Stimulated activated CD4-positive, alpha-beta T cell treated with anti-CD3 and anti-CD28 coated beads, Interleukin-12 subunit alpha, Interleukin-12 subunit beta, amount 100 ng/mL, for 4 hours (primary cell): ENCODE data around the gene PAPOLA.

Source experiments
- DNase-seq: peaks from one replicate; pipeline ENCODE4 v3.0.0-alpha.2; 2020

PAPOLA gene

DNA sequence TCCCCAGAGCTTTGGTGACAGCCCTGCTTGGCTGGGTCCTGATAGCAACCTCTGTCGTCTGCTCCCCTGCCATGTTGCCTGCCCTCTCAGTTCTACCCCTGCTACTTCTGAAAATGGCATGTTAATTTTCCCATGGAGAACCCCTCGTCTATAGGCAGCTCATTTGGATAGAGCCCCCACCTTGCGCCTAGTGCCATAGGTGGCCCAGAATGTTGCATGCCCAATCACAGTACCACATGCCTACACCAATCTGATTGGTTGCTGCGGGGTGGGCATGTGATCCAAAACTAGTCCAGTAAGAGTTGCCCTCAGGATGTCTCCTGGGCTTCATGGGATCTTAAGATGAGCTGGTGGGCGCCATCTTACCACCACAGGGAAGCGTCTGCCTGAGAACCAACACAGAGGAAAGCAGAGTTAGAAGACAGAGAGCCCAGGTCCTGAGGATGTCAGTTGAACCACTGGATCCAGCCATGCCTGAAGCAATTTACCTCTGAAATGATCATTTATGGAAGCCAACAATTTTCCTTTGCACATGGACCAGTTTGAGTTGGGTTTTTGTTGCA lies 85.7 kb downstream of the PAPOLA start:
- DNase-seq = no peak

DNA sequence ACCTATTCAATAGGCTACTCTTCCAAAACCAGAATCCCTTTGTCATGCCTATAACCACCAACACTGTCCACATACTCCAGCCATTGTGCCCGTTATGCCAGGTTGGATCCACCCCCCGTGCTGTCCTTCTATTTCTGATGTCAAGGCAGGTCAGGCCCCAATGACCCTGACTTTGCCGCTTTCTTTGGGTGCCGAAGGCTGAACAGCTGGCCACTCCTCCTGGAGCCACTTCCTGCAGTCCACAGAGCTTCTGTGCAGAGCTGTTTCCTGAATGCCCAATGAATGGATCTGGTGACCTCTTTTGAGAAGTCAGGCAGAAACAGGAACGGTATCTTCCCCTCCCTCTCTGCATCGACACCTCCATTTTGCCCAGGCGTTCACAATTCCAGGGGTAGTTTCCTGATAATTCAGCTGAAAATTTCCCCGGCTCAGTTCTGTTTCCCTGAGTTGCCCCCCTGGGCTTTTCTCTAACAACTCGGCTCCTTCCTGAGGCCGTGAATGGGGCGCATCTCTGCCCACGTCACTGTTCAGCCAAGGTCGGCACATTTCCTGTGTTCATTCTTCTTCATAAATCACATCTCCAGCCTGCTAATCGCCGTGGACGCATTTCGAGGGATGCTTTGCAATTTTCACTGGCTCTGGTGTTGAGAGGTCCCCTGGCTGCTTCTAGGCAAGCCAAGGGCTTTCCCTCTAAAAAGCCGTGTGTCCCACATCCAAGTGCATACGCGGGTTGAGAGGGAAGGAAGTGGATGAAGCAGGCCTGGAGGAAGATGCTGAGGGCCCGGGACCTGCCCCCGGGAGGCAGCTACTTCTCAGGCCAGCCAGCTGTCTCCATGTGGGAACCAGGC lies 86.5 kb downstream of the PAPOLA start:
- no peak for DNase-seq

DNA sequence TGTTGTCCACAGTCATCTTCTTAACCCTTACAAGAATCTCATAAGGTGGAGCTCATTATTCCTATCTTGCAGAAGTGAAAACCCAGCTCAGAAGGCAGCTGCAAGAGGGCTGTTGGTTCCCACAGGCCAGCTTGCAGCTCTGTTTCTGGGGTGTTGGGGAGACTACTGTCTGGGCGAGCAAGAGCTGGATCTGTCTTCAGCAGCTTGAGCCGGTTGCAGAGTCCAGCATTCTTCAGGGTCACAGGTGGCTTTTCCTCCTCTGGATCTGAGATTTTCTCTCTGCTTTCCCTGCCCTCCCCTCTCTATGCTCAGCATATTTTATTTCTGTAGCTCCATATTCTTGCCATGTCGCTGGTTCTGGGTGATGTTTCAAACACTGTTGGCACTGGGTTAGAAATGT lies 87.4 kb downstream of the PAPOLA start:
- no peak for DNase-seq

DNA sequence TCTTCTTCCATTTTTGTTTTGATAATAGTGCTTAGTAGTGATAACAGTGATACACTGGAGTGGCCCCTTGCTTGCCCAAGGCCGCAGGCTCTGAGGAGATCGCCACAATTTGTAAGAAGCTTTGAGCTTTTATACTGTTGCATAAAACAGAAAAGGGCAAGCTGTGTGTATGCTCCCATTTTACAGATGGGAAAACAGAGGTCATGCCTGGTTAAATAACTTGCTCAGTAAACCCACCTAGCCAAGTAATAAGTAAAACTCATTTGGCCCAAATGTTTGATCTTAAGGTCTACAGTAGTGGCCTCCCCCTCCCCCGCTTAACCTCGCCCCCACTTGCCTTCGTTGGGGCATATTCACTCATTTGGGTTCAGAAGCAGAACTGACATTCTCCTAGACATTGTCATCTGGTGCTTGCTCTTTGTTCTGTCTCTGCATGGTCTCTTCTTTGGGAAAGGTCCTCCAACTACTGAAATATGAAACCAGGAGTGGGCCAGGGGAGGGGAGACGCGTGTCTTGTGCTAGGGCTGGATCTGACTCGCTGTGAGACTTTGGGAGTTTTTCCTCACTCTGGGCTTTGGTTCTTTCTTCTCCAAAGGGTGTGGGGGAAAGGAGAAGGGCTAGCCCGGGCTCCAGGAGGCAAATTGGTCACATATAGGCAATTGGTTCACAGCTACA lies 88.1 kb downstream of the PAPOLA start:
- no peak for DNase-seq

DNA sequence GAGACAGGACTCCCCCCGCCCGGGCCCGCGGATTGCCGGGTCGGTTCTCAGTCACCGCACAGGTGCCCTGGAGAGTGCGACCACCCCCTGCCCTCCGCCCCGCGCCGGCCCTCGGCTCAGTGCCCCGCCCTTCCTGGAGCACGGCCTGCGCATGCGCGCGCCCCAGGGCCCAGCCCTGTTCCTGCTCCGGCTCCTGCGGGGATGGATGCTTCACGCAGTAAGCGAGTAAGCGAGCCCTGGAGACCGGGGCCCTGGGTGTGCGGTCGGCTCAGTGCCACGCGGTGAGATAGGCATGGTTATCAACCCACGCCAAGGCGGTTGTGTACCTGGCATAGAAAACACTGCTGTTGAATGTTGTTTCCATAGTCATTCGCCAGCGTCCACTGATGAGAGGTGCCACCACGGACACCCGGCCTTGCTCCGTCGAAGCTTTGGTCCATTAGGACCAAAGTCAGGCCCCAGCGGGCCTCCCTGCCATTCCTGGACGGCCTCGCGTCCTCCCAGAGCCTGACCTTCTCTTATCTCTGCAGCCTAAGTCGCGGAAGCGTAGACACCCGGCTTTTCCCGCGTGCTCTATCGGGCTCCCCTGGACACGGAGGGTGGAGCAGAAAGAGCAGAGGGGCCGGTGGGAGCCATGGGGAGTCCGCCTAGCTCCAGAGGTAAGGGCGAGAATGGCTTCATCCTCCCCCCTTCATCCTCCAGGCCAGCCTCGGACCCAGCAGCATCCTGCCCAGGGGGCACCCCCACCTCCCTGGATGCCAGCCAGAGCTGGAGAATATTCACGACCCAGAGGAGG lies 90.6 kb downstream of the PAPOLA start:
- peak; percentile 63 for DNase-seq

DNA sequence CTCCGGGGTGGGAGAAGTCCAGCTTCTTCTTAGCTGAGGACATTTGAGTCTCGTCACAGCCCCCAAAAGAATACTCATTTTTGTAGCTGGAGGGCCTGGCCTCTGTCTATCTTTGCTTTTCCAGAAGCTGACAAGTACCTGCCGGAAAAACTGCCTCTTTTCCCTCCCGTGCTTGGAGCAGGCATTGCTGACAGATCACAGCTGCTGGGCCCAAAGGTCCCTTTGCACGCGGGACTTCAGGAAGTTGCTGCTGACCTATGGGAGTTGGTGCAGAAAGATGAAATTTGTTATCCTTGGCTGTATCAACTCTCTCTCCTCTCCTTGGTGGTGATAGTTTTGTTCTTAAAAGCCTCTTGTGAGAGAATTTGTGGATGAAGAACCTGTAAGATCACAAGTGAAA lies 92.8 kb downstream of the PAPOLA start:
- DNase-seq = no peak

DNA sequence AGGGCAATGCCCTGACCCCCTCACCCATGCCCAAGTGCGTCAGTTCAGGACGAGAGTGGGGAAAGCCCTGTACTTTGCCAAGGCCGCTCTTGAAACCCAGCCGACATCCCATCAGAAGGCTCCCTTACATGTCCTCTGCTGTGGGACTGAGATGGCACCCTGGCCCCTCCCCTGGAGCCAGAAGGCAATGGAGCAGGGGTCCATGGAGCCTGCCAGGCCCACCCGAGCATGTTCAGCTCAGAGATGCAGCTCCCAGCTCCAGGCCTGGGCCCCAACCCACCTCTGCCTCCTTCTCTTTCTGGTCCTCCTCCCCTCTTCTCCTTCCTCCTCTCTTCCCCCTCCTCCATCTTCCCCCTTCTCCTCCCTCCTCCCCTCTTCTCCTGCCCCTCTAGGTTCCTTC lies 95.5 kb downstream of the PAPOLA start:
- no peak for DNase-seq

DNA sequence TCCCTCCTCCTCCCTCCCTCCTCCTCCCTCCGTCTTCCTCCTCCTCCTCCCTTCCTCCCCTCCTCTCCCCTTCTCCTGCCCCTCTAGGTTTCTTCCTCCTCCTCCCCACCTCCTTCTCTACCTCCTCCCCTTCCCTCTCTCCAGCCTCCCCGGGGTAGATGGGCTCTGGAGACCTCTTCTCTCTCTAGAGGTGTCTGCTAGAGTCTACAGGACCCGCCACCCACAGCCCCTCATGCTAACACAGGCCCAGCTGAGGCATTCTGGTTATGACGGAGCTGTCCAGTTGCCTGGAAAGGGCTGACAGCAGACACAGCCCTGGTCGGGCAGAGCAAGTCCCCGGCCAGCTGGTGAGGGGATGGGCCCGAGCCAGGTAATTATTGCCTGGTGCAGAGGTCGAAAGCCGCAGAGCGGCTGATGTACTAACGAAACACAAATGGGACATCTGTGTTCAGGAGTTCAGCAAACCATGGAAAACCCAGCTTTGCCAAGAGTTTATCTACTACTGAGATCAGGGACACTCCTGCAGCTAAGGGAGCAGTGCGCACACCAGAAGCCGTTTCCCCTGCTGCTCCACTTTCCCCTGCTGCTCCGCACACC lies 96.2 kb downstream of the PAPOLA start:
- DNase-seq = no peak

DNA sequence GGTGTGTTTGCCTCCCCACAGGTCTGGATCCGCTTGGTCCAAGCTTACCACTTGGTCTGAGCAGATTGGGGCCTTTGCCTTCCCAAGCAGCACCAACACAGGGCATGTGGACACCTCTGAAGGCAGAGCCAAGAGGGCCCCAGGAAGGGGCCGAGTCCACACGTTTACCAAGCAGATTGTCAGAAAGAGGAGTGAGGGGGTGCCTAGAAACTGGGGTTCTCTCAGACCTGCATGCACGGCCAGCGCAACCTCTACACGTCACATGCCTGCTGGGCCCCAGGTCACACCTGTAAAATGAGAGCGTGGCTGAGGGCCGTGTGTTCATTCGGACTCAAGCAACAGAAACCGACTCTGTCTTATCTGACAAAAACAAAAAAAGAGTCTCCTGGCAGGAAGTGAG lies 96.9 kb downstream of the PAPOLA start:
- DNase-seq = no peak

DNA sequence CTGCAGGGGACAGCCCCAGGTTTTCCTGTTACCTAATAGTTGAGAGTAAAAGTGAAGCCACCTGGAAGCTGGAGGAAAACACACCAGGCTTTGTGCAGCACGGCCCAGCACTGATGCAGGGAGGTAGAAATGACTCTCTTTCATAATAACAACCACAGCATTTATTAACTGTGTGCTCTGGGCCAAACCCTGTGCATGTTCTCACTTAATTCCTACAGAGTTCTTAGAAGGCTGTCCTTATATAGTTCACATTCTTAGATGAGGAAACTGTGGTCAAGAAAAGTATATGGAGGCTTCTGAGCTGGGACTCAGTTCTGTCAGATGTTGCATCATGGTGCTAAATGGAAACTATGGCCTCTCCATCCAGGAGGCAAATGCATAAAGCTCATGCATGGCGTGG lies 100.0 kb downstream of the PAPOLA start:
- DNase-seq = no peak

DNA sequence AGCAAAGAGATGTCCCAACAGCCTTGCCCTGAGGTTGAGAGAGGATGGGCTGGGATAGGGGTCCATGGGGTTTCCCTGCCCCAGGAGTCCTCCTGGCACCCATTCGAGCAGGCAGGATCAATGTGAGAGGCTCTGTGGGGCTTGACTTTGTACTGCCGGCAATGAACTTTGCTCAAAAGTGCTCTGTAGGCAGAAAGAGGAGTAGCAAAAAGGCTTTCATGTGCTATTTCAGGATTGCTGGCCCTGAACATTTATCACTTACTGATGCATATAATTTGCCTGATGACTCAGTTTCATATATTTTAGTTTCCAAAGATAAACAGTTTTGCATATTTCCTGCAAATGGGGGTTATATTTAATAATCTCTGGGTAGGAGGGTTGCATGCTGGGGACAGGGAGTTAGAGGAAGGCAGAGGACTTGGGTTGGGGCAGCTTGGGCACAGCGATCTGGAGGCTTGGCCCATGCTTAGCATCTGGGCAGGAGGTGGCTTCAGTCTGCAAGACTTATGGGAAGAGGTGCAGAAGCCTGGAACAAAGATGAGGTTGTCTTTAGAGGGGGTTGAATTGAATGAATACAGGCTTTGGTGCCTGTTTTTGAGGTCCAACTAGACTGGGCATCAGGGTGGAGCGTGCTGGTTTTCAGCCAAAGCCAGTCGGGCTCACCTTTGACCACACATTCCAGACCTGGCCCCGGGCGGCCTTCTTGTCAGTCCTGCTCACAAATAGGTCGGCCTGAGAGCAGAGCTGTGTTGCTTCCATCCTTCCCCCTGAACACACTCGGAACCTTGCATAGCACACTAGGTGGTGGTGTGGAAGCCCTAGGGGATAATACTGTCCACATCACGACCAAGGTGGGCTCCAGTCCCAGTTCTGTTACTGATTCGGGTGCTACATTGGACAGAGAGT lies 101.4 kb downstream of the PAPOLA start:
- no peak for DNase-seq

DNA sequence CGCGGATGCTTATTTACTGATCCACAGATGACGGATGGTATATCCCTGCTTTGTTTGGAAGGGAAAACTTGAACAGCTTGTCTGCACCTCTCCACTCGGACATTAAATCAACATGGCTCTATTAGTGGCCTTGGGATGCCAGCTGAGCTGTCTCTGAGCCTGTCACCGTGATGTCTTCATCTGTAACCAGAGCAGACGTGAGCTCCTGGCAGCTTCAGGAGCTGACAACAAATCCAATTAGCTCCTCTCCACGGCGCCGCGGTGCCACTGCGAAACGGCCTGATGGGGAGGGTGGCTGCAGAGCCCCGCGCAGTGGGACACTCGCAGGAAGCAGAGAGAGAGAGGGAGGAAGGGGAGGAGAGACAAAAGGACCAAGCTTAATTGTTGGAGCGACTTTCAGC lies 112.3 kb downstream of the PAPOLA start:
- no peak for DNase-seq

DNA sequence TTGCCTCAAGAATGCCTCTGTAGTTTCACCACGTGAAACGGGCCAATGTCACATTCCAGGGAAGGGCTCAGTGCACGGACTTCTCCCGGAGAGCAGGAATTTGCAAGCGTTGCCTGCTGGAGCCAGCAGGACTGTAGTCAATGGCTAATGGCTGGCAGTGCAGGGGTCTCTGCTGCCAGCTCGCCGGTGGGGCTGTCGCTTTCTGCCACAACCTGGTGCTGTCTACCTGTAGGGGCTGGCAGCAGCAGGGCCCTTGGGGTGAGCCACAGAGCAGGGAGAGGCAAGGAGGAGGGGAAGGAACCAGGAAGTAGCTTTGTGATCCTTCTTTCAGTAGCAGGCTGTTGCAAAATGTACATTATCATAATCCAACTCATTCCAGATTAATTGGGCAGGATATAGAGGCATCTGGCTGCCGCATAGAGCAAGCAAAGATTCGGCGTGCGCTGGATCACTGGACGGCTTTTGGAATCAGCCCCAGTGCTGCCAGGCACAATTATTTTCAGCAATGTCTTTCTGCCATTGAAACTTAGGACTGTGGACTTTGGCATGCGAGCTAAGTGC lies 114.1 kb downstream of the PAPOLA start:
- no peak for DNase-seq
